A673 (cell line): ENCODE data around the gene BCL6. TPM values are rescaled to one million over a fixed set of nuclear protein-coding genes. Genes with fewer than 3 reads are reported as not detected.

Experiments
- BruUV-seq: library from RNA; stranded (reverse); fragments of 400-500 nt; replicated peaks from 2 replicates; lab custom pipeline; 2021; lab: Mats Ljungman, UMichigan
- CTCF ChIA-PET: fragments of 300-600 bp; sonication (Branson Sonifier 250); formaldehyde crosslinking; loops from one replicate; lab custom pipeline; 2022; ENCODE audit warnings: antibody characterized with exemption; lab: Charles Lee
- POLR2A ChIA-PET: fragments of 300-600 bp; sonication (Branson Sonifier 250); formaldehyde crosslinking; loops from one replicate; lab custom pipeline; 2022; ENCODE audit warnings: antibody characterized with exemption; ENCODE audit not compliant: low non-redundant PET; lab: Charles Lee
- DNase-seq: peaks from one replicate; pipeline ENCODE4 v3.0.0-alpha.2; 2015; ENCODE audit warnings: low spot score
- H3K27ac ChIP-seq: fragments of 200-600 bp; sonication (generic); 2 replicates; pipeline ENCODE4 v1.5.1; 2016; ENCODE audit warnings: mixed run types, low read depth, mild to moderate bottlenecking, mixed read lengths, antibody characterized with exemption, low read length; ENCODE audit not compliant: poor library complexity, severe bottlenecking
- H3K27me3 ChIP-seq: fragments of 200-600 bp; sonication (generic); replicated peaks from 2 replicates; pipeline ENCODE4 v1.6.1; 2017; ENCODE audit warnings: mixed run types, low read depth, mild to moderate bottlenecking, mixed read lengths, antibody characterized with exemption, low read length; ENCODE audit not compliant: insufficient read depth, poor library complexity
- H3K36me3 ChIP-seq: fragments of 200-600 bp; sonication (generic); 2 replicates; pipeline ENCODE4 v1.6.1; 2016; ENCODE audit warnings: mixed run types, mild to moderate bottlenecking, mixed read lengths, antibody characterized with exemption, low read length; ENCODE audit not compliant: insufficient read depth, poor library complexity, severe bottlenecking
- H3K4me1 ChIP-seq: fragments of 200-600 bp; sonication (generic); 2 replicates; pipeline ENCODE4 v1.6.1; 2017; ENCODE audit warnings: mixed run types, mild to moderate bottlenecking, mixed read lengths, antibody characterized with exemption, low read length; ENCODE audit not compliant: insufficient read depth, poor library complexity, severe bottlenecking
- H3K4me3 ChIP-seq: fragments of 200-600 bp; sonication (generic); 2 replicates; pipeline ENCODE4 v1.5.1; 2016; ENCODE audit warnings: low read depth, mixed run types, mild to moderate bottlenecking, mixed read lengths, low read length; ENCODE audit not compliant: poor library complexity, severe bottlenecking
- H3K9me3 ChIP-seq: fragments of 200-600 bp; sonication (generic); 2 replicates; pipeline ENCODE4 v1.6.1; 2016; ENCODE audit warnings: mixed run types, low read depth, mild to moderate bottlenecking, mixed read lengths, antibody characterized with exemption, low read length; ENCODE audit not compliant: poor library complexity, severe bottlenecking
- EZH2 ChIP-seq: fragments of 200-600 bp; sonication (generic); IDR thresholded peaks from 2 replicates; pipeline ENCODE4 v1.6.1; 2017; ENCODE audit warnings: borderline replicate concordance, low read depth, mild to moderate bottlenecking, mixed read lengths, antibody characterized with exemption, low read length; ENCODE audit not compliant: poor library complexity, severe bottlenecking
- intact Hi-C: fragments of 100-400 bp; cut with micrococcal nuclease; formaldehyde crosslinking; loops from one replicate; pipeline ENCODE4 v1.10.0; 2022; ENCODE audit not compliant: unreplicated experiment
- total RNA-seq: library from RNA; stranded (reverse); gene quantifications from 2 replicates; pipeline ENCODE4 v1.2.3, GENCODE V29; 2021
- TF ChIP-seq, protein P1 (sequence below): fragments of 300-800, 200-600 bp; sonication (generic); conservative IDR thresholded peaks from 2 replicates; pipeline ENCODE4 v1.5.1; 2017; ENCODE audit warnings: low read depth, mild to moderate bottlenecking, antibody characterized with exemption, low read length, moderate library complexity, mixed read lengths

The BCL6 gene
- total RNA-seq, 1 experiment from 2014 or later, result 30.3 TPM

DNA sequence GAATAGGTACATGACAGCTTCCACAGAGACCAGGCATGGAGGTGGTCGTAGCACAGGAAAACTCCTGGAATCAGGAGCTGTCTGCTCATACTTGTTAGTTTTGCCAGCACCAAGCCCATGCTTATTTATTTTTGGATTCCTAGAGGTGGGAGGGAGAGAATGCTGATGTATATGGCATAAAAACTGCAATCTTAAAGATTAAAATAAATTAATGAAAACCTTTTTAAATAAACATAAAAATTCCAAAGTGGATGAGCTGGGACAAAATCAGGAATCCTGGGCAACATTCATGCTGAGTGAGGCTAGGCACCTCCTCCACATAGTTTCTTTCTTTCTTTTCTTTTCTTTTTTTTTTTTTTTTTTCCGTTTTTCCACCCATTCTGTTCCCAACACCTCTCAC is 14.3 kb upstream of the BCL6 start:
- Histone ChIP-seq H3K27me3 (no peaks in the 10 kb centered on the region), H3K9me3 (no peaks in the 10 kb centered on the region), H3K4me3 (no peak overlapping the region), H3K36me3 (no peaks in the 10 kb centered on the region), H3K27ac (no peak overlapping the region), H3K4me1 (no peaks in the 10 kb centered on the region)
- no peak for TF ChIP-seq EZH2
- TF ChIP-seq, protein P1, sequence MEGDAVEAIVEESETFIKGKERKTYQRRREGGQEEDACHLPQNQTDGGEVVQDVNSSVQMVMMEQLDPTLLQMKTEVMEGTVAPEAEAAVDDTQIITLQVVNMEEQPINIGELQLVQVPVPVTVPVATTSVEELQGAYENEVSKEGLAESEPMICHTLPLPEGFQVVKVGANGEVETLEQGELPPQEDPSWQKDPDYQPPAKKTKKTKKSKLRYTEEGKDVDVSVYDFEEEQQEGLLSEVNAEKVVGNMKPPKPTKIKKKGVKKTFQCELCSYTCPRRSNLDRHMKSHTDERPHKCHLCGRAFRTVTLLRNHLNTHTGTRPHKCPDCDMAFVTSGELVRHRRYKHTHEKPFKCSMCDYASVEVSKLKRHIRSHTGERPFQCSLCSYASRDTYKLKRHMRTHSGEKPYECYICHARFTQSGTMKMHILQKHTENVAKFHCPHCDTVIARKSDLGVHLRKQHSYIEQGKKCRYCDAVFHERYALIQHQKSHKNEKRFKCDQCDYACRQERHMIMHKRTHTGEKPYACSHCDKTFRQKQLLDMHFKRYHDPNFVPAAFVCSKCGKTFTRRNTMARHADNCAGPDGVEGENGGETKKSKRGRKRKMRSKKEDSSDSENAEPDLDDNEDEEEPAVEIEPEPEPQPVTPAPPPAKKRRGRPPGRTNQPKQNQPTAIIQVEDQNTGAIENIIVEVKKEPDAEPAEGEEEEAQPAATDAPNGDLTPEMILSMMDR, result no peak
- no peak for DNase-seq
- ChIA-PET POLR2A (interaction anchor here (0.6 to 0.7 kb wide), 2 partner anchors 220 to 1082 kb away, joined by 11 to 22 read pairs; no protein-coding TSS in a partner anchor), CTCF (no interaction called here)
- BruUV-seq, result no TSS peak
- intact Hi-C loops, result no loop called here

GRCh38 chr3:187758318-187758955 is 13.2 kb upstream of the BCL6 start:
- no peak for DNase-seq
- BruUV-seq, result no TSS peak

DNA sequence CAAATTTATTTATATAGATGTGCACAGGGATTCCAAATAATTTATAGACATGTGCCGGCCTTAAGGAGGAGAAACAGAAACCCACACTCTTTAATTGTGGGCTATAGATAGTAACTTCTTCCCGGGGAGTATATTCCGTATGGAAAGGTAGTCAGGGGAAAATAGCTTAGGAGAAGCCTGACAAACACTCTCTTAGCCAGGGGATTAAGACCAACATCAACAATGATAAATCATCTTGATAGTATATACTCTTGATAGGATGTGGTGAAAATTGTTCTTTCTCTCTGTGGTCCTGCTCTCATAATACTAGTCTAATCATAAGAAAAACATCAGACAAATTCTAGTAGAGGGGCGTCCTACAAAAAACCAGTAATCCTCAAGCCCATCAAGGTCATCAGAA is 8.2 kb upstream of the BCL6 start:
- no peak overlapping the region for H3K27ac ChIP-seq
- intact Hi-C loops, result no loop called here
- no peaks in the 10 kb centered on the region for H3K9me3 ChIP-seq
- TF ChIP-seq, protein P1, result no peak
- TF ChIP-seq EZH2, result no peak
- no TSS peak for BruUV-seq
- ChIA-PET POLR2A (interaction anchor here (0.6 to 0.7 kb wide), 2 partner anchors 22 to 1372 kb away, joined by 4 to 7 read pairs; no protein-coding TSS in a partner anchor), CTCF (no interaction called here)
- no peaks in the 10 kb centered on the region for H3K36me3 ChIP-seq
- no peak overlapping the region for H3K4me3 ChIP-seq
- no peak for DNase-seq
- peaks cover 4% of the 10 kb centered on the region for H3K4me1 ChIP-seq
- H3K27me3 ChIP-seq, result no peaks in the 10 kb centered on the region

More at GRCh38 chr3:187758318-187758955, 13.2 kb upstream of the BCL6 start:
- Histone ChIP-seq H3K4me3 (no peak overlapping the region), H3K9me3 (no peaks in the 10 kb centered on the region), H3K36me3 (no peaks in the 10 kb centered on the region), H3K27me3 (no peaks in the 10 kb centered on the region), H3K27ac (no peak overlapping the region), H3K4me1 (no peaks in the 10 kb centered on the region)
- ChIA-PET CTCF (no interaction called here), POLR2A (no interaction called here)
- intact Hi-C loops, result no loop called here
- TF ChIP-seq, protein P1, result no peak
- TF ChIP-seq EZH2, result no peak
